HG03460 (cell line): Measurements from ENCODE around the gene NOC4L.
"Not testable (repeated sequence)": the region's sequence is repeated elsewhere in the genome, so short reads cannot be mapped to it uniquely, and the experiment has no call there.

ENCODE experiments used
- ATAC-seq: cut with Tn5 transposase; IDR thresholded peaks from one replicate; pipeline ENCODE4 v1.9.1; 2021; ENCODE audit not compliant: unreplicated experiment

NOC4L gene

DNA sequence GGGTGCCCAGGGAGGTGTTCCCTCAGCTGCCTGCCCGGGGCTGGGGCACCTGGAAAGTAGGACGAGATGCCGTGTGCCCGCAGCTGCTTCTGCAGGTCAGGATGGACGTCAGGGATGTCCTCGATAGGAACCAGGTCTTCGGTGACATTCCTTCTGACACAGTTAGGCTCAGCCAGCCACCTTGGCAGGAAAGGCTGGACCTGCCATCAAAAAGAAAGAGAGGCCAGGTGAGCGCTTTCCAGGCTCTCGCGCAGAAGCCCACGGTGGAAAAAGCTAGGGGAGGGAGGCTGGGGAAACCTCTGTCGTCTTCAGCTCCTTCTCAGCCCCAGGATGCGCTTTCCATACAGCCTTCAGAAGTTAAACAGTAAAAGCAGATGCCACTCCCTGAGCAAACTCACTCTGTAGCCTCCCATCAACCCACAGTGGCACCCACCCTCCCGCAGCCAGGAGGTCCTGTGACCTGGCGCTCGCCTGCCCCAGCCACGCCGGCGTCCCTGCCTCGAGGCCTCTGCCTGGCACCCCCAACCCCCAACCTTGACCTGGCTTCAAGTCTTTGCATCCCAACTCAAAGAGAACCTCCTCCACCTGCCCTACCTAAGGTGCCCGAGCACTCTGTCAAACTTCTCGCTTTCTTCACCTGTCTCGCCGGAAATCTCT is 1.4 kb upstream of the NOC4L start:
- ATAC-seq, result no peak

- ATAC-seq, result peak; percentile 31
Measured at GRCh38 chr12:132143336-132144071, 753 bp upstream of the NOC4L start.

DNA sequence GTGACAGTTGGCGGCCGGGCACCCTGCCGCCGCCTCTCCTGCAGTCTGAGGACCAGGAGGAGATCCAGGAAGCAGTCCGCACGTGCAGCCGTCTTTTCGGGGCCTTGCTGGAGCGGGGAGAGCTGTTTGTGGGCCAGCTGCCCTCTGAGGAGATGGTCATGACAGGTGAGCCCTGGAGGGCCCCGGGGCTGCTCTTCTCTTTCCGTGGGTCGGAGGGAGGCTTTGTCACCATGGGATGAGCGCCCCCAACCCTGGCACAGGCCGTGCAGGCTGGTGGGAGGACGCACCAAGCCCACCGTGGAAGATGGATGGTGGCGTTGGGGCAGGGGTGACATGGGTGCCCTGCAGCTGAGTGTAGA is 532 bp downstream of the NOC4L start:
- no peak for ATAC-seq

GRCh38 chr12:132145334-132145733 is 1.1 kb downstream of the NOC4L start:
- no peak for ATAC-seq

DNA sequence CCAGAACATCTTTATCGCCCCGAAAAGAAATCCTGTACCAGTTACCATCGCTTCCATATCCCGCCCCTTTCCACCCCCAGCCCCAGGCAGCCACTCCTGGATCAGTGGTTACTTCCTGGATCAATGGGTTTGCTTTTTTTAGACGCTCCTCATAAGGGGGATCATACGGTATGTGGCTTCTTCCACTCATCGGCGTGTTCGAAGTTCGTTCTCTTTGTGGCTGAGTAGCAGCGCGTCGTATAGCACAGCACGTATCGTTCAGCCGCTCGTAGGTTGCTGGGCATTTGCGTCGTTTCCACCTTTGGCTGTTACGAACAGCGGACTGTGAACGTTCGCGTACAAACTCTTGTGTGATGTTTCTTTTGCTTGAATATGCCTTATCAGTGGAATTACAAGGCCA is 1.8 kb downstream of the NOC4L start:
- ATAC-seq, result no peak

DNA sequence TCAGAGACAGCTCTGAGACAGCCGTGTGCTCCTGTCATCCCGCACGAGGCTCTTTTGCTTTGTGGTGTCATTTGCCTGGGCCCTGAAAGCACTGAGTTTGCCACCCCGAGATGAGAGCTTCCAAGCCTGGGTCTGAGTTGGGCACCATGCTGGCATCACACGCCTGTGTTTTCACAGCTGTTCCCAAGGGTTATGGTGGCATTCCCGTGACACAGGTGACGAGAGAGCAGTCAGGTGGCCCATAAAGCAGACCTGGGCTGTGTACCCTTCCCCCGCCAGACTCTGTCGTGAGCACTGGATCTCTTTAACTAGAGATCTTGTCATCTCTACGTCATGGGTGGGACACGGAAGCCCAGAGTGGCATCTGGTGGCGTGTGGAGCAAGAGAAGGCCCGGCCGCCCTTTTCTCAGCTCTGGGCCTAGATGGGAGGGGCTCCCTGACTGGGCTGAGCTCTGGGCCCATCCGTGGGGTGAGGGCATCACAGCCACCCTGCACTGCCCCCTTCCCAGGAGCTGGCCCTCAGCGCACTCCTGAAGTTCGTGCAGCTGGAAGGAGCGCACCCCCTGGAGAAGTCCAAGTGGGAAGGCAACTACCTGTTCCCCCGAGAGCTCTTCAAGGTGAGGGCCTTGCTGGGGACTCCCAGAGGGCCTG is 2.6 kb downstream of the NOC4L start:
- no peak for ATAC-seq

GRCh38 chr12:132147423-132148367 is 3.4 kb downstream of the NOC4L start:
- no peak for ATAC-seq

GRCh38 chr12:132148368-132149045 is 4.2 kb downstream of the NOC4L start:
- no peak for ATAC-seq

GRCh38 chr12:132149526-132149925 is 5.3 kb downstream of the NOC4L start:
- ATAC-seq, result not testable (repeated sequence)

DNA sequence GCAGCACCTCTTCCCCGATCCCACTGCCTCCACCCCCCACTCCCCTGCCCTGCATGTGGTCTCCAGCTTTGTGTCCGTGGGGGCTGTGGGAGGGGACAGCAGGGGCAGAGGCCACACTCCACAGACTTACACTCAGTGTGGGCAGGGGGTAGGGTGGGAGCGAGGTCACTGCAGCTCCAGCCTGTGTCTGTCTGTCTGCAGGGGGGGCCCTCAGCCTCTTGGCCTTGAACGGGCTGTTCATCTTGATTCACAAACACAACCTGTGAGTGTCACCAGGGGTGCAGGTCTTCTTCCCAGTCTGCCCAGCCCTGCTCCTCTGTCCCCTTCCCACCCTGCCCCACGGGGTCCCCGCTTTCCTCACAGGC is 6.5 kb downstream of the NOC4L start:
- no peak for ATAC-seq

DNA sequence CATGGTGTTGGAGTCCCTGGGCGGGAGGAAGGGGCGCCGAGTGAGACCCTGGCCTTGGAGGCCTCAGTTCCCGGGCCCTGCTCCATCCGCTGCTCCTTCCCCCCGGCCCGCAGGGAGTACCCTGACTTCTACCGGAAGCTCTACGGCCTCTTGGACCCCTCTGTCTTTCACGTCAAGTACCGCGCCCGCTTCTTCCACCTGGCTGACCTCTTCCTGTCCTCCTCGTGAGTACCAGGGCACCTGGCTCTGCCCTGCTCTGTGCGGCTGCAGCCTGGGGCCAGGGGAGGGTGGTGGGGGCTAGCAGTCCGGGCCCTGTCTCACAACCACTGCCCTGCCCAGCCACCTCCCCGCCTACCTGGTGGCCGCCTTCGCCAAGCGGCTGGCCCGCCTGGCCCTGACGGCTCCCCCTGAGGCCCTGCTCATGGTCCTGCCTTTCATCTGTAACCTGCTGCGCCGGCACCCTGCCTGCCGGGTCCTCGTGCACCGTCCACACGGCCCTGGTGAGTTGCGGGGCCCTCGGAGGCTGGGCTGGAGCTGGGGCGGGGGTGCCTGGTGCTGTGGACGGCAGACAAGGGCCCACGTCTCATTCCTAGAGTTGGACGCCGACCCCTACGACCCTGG is 7.0 kb downstream of the NOC4L start:
- no peak for ATAC-seq

- no peak for ATAC-seq
Measured at GRCh38 chr12:132151766-132152410, 7.6 kb downstream of the NOC4L start.

GRCh38 chr12:132152411-132152821 is 8.2 kb downstream of the NOC4L start:
- no peak for ATAC-seq

- ATAC-seq, result no peak
Measured at GRCh38 chr12:132152953-132153352, 8.7 kb downstream of the NOC4L start.

DNA sequence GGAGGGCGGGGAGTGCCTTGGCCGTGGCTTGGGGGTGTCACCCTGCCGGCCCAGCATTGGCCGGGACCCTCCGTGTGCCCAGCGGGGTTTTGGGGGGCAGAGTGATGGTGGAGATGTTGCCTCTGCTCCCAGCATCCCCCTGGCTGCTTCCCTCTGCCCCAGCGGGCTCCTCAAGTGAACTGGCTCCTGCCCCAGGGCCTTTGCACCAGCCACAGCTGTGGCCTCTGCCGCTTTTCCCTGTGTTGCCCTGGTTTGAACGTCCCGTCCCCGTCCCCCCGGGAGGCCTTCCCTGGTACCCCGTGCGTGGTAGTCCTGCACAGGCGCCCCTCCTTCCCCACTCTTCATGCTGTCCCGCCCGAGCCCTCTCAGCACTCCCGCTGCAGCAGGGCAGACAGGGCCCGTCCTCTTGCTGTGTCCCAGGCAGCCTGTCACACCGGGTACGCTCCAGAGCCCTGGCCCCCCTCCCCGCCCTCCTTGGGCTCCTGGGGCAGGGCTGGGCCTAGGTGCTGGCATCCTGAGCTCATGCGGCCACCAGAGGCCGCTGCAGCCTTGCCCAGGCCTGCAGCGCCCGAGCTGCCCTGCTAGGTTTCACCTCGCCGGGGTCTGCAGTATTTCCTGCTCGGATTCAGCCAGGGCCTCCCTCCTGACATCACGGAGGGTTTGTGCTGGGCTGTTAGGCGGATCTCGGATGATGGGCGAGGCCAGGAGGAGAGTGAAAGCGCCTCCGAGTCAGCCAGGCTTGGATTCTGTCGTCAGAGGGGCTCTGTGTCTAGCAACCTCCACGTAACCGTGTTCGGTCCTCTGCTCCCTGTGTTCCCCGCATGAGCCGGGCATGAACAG is 9.5 kb downstream of the NOC4L start:
- peak; percentile 90 for ATAC-seq

DNA sequence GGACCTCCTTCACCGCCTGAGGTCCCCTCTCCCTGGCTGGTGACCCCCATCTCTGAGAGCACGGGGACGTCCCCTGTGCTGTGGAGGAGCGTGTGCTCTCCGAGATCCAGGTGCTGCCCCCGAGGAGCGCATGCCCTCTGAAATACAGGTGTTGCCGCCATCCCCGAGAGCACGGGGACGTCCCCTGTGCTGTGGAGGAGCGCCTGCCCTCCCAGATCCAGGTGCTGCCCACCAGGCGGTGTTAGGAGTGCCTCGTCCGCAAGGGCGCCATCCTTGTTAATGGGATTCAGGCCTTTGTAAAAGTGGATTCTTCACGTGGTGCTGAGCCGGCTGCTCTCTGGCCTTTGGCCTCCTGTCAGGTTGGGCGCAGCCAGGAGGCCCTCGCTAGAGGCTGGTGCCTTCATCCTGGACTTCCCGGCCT is 10.1 kb downstream of the NOC4L start:
- ATAC-seq, result no peak

DNA sequence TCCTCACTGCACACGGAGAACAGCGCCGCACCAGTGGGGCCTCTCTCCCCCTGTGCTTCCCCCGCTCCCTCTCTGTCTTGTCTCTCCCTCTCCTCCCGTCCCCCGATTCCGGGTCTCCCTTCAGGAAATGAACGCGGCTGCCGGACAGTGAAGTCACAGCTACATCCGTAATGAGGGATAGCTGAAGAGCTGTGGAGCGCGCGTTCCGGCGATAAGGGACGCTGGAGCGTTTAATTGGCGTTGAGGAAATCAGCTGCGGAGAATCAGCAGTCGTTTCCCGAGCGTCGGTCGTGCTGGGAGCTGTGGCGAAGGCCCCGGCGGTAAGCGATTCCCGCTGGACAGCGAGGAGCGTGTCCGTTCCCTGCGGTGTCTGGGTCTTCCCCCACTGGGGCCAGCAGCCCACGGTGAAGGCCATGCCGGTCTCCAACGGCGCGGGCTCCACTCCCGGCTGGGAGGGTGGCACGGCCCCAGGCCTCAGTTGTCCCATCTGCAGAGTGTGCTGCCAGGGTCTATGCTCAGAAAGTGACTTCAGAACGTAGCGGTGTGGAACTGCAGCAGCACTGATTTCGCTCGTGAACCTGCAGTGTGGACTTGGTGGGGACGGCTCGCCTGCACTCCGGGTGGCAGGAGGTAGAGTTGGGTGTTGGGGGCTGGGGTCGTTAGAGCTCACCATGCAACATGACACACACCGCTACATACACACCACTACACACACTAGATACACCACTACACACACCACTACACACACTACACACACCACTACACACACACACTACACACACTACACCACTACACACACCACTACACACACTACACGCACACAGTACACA is 10.9 kb downstream of the NOC4L start:
- ATAC-seq, result no peak
